Gastrocnemius medialis (tissue), 4 donors: ENCODE measurements around the gene HHATL.

Source experiments
- CTCF ChIP-seq, 5 experiments: fragments of 450-650 bp in 3 of 5; fragments of 200-600 bp in 2 of 5; sonication (generic) in 2 of 5; IDR thresholded peaks in 4 of 5; conservative IDR thresholded peaks in 1 of 5; 1 replicate in 4 of 5; 2 replicates in 1 of 5; pipeline ENCODE4 v1.5.1; 2016 to 2019; ENCODE audit warnings: antibody characterized with exemption in 5 of 5, mild to moderate bottlenecking in 3 of 5, moderate library complexity in 3 of 5
- POLR2A ChIP-seq, 2 donors: fragments of 450-650 bp; IDR thresholded peaks; one replicate each; pipeline ENCODE4 v1.6.1; 2017; ENCODE audit warnings: antibody characterized with exemption in 2 of 2, mild to moderate bottlenecking in 2 of 2, moderate library complexity in 2 of 2

- no peak for TF ChIP-seq CTCF (IDR thresholded peaks at IDR 0.05 in 4 of 5, conservative IDR thresholded peaks at IDR 0.05 in 1 of 5)
- TF ChIP-seq POLR2A (IDR thresholded peaks at IDR 0.05): no peak
Observed at GRCh38 chr3:42655980-42656679, 46.5 kb downstream of the HHATL start.
